GM10248 (cell line): ENCODE measurements around the gene OR2L8.

Experiments
- CTCF ChIA-PET: fragments of 300-600 bp; sonication (Branson Sonifier 250); formaldehyde crosslinking; extraction: SDS; loops from one replicate; lab custom pipeline; 2021; ENCODE audit warnings: antibody characterized with exemption; lab: Yijun Ruan, JAX
- POLR2A ChIA-PET: fragments of 350-650 bp; sonication (Branson Sonifier 250); formaldehyde crosslinking; extraction: SDS; loops from one replicate; lab custom pipeline; 2020; ENCODE audit warnings: antibody characterized with exemption; lab: Yijun Ruan, JAX
- DNase-seq: peaks from one replicate; pipeline ENCODE4 v3.0.0; 2012; ENCODE audit errors: extremely low spot score
- CTCF ChIP-seq: IDR thresholded peaks from 2 replicates; pipeline ENCODE4 v1.5.1; 2012; ENCODE audit warnings: mild to moderate bottlenecking, low read depth; ENCODE audit errors: extremely low read depth, missing control alignments, control extremely low read depth

Gene OR2L8

GRCh38 chr1:247962911-247963588 is 14.4 kb downstream of the OR2L8 start:
- DNase-seq, result no peak
- POLR2A ChIA-PET, result no interaction called here
- TF ChIP-seq CTCF, result no peak
- CTCF ChIA-PET, result no interaction called here

GRCh38 chr1:247964933-247965332 is 16.3 kb downstream of the OR2L8 start, which contains the start of gene OR2AK2:
Gene OR2AK2 (plus strand): TSS chr1:247965233. CDS start chr1:247965377, 144 bp downstream.
- ChIA-PET POLR2A (no interaction called here), CTCF (interaction anchor here (1.0 kb wide), 1 partner anchor 11 kb away, joined by 3 read pairs; no protein-coding TSS in a partner anchor)
- DNase-seq, result no peak
- no peak for TF ChIP-seq CTCF

GRCh38 chr1:247966532-247967204 is 18.0 kb downstream of the OR2L8 start:
- TF ChIP-seq CTCF, result no peak
- ChIA-PET POLR2A (no interaction called here), CTCF (no interaction called here)
- peak; percentile 5 for DNase-seq

GRCh38 chr1:247992986-247993385 is 44.3 kb downstream of the OR2L8 start:
- no peak for DNase-seq
- no peak for TF ChIP-seq CTCF
- ChIA-PET POLR2A (no interaction called here), CTCF (no interaction called here)

- no peak for DNase-seq
- POLR2A ChIA-PET, result no interaction called here
- CTCF ChIA-PET, result no interaction called here
- TF ChIP-seq CTCF, result no peak
These were observed 50.2 kb downstream of the OR2L8 start for GRCh38 chr1:247998811-247999210.
